ENCODE results near the gene AATK. TPM values are rescaled to one million over a fixed set of nuclear protein-coding genes. Genes with fewer than 3 reads are reported as not detected.

Gene AATK
- total RNA-seq, 2 experiments from 2014 or later: 0.25 to 0.31 TPM

- CTCF ChIA-PET: no interaction called here
- Mint-ChIP-seq H3K4me3 (no peak overlapping the region), H3K36me3 (ENCODE audit: low read depth) (no peaks in the 10 kb centered on the region), H3K9me3 (peaks cover 19% of the 10 kb centered on the region), H3K4me1 (no peaks in the 10 kb centered on the region), H3K27ac (no peak overlapping the region), H3K27me3 (no peaks in the 10 kb centered on the region)
- DNase-seq: no peak
- POLR2A ChIA-PET: no interaction called here
Observed at GRCh38 chr17:81136366-81136765, 29.7 kb downstream of the AATK start.

DNA sequence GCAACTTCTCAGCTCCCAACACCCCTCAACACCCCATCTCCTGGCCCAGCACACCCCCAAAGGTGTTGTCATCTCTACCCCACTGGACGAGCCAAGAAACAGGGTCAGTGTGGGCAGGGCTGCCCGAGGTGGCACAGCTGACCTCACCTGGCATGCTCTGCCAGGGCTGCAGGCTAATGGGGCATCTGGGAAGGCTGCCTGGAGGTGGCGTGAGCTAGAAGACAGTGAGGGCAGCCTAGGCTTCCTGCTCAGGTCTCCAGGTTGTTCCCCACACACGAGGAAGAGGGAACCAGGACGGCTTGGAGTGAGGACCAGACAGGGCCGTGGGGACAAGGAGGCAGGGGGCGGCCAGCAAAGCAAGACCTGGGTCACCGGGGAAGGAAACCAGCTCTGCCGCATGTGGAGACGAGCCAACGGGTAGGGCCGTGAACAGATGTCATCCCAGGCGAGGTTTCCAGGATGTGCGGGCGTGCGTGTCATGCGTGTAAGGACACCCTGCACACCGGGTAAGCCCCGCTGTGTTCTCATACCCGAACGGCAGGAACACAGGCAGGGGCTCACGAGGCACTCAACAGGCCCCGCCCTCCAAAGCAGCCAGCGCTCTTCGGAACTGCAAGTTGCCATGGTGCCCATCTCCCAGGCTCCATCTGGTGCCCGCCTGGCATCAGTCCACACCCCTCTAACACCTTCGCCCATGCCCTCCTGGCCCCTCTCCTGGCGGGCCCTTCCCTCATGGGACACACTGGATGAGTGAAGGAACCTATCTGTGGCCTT, 30.3 kb downstream of the AATK start:
- DNase-seq: no peak
- no peaks in the 10 kb centered on the region for H3K36me3 Mint-ChIP-seq (ENCODE audit: low read depth)
- no peaks in the 10 kb centered on the region for H3K27me3 Mint-ChIP-seq
- H3K9me3 Mint-ChIP-seq: peaks cover 19% of the 10 kb centered on the region
- H3K4me3 Mint-ChIP-seq: no peak overlapping the region
- CTCF ChIA-PET: no interaction called here
- POLR2A ChIA-PET: no interaction called here
- H3K4me1 Mint-ChIP-seq: no peaks in the 10 kb centered on the region
- H3K27ac Mint-ChIP-seq: no peak overlapping the region

DNA sequence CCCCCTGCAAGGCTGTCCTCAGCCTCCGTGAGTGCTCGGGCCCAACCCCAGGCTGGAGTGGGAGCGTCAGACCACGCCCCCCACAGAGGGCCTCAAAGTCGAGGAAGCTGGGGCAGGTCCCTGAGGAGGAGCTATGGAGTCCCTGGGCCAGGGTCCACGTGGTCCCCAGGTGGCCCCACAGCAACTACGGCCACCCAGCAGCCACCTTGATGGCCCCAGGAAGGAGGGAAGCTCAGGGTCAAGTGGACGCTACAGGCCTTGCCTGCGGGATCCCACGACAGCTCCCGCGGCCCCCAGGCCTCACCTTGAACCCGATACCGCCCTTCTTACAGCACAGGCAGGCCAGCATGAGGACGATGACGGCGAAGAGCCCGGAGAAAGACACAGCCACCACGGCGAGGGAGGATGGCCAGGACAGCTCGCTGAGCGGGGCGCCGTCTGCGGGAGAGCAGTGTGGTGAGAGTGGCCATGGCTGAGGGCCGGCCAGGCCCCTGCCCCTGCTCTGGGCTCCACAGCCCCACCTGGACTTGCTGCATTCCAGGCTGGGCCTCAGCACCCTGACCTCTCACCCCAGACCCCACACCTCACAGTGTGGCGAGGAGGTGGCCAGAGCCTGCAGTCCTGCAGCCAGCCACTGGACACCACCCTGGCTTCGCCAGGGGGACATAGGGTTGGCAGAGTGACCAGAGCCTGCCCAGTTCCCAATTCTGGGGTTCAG, 31.8 kb downstream of the AATK start:
- CTCF ChIA-PET: interaction anchor here (1.0 to 1.4 kb wide), 2 partner anchors 11 to 707 kb away, joined by 3 read pairs; no protein-coding TSS in a partner anchor
- POLR2A ChIA-PET: no interaction called here

GRCh38 chr17:81132770-81133723, 33.0 kb downstream of the AATK start:
- H3K4me3 Mint-ChIP-seq: no peak overlapping the region
- no peaks in the 10 kb centered on the region for H3K27me3 Mint-ChIP-seq
- H3K4me1 Mint-ChIP-seq: no peaks in the 10 kb centered on the region
- no peak for DNase-seq
- peaks cover 7% of the 10 kb centered on the region for H3K9me3 Mint-ChIP-seq
- no peak overlapping the region for H3K27ac Mint-ChIP-seq
- ChIA-PET POLR2A (no interaction called here), CTCF (interaction anchor here (1.0 to 1.4 kb wide), 2 partner anchors 12 to 706 kb away, joined by 3 read pairs; no protein-coding TSS in a partner anchor)
- no peaks in the 10 kb centered on the region for H3K36me3 Mint-ChIP-seq (ENCODE audit: low read depth)

More for the DNA sequence above, 31.8 kb downstream of the AATK start:
- H3K27me3 Mint-ChIP-seq: no peaks in the 10 kb centered on the region
- no peak overlapping the region for H3K27ac Mint-ChIP-seq
- H3K36me3 Mint-ChIP-seq (ENCODE audit: low read depth): no peaks in the 10 kb centered on the region
- H3K4me1 Mint-ChIP-seq: no peaks in the 10 kb centered on the region
- H3K4me3 Mint-ChIP-seq: no peak overlapping the region
- H3K9me3 Mint-ChIP-seq: peaks cover 18% of the 10 kb centered on the region
- DNase-seq: no peak

- ChIA-PET CTCF (no interaction called here), POLR2A (no interaction called here)
- no peaks in the 10 kb centered on the region for H3K36me3 Mint-ChIP-seq (ENCODE audit: low read depth)
Observed at GRCh38 chr17:81132197-81132540, 33.9 kb downstream of the AATK start.

DNA sequence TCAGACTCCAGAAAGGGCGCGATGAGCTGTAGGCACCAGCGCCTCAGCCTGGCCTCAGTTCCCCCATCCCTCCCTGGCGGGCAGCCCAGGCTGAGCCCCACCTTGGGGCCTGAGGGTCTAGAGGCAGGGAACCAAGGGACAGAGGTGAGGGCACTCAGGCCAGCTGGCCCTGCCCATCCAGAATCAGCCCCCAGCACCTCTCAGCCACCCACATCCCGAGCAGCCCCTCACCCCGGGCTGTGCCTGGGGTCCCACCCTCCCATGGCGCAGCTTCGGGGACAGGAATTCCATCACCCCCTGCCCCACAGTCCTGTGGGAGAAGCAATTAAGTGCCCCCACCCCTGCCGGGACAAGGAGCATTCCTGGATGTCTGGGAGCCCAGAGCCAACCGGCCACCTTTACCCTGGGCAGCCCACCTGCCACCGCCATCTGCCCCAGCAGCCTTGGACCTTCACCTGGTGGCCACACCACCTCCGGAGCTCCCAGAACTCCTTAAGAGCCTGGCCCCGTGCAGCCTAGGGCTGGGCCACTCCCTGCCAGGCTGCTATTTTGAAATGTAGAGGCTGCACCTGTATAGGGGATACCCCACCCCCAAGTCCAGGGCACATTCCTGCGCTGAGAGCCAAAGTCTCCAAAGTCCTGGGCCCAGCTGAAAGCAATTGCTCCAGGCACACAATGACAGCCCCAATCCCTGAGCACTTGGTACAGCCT, 34.4 kb downstream of the AATK start:
- Mint-ChIP-seq H3K27ac (no peak overlapping the region), H3K36me3 (ENCODE audit: low read depth) (no peaks in the 10 kb centered on the region), H3K27me3 (no peaks in the 10 kb centered on the region), H3K4me1 (no peaks in the 10 kb centered on the region), H3K4me3 (no peak overlapping the region), H3K9me3 (no peaks in the 10 kb centered on the region)
- ChIA-PET POLR2A (no interaction called here), CTCF (interaction anchor here (1.0 kb wide), 2 partner anchors 9 to 10 kb away, joined by 3 read pairs; no protein-coding TSS in a partner anchor)
- DNase-seq: no peak

More at GRCh38 chr17:81132197-81132540, 33.9 kb downstream of the AATK start:
- Mint-ChIP-seq H3K27me3 (no peaks in the 10 kb centered on the region), H3K4me1 (no peaks in the 10 kb centered on the region), H3K4me3 (no peak overlapping the region), H3K27ac (no peak overlapping the region), H3K9me3 (no peaks in the 10 kb centered on the region)
- no peak for DNase-seq

- H3K36me3 Mint-ChIP-seq (ENCODE audit: low read depth): no peaks in the 10 kb centered on the region
- no peaks in the 10 kb centered on the region for H3K27me3 Mint-ChIP-seq
- DNase-seq: no peak
- ChIA-PET POLR2A (no interaction called here), CTCF (interaction anchor here (1.0 kb wide), 2 partner anchors 8 to 11 kb away, joined by 3 read pairs; no protein-coding TSS in a partner anchor)
- H3K4me1 Mint-ChIP-seq: no peaks in the 10 kb centered on the region
- H3K4me3 Mint-ChIP-seq: no peak overlapping the region
- H3K9me3 Mint-ChIP-seq: no peaks in the 10 kb centered on the region
- H3K27ac Mint-ChIP-seq: no peak overlapping the region
Observed at GRCh38 chr17:81130385-81131361, 35.3 kb downstream of the AATK start.

DNA sequence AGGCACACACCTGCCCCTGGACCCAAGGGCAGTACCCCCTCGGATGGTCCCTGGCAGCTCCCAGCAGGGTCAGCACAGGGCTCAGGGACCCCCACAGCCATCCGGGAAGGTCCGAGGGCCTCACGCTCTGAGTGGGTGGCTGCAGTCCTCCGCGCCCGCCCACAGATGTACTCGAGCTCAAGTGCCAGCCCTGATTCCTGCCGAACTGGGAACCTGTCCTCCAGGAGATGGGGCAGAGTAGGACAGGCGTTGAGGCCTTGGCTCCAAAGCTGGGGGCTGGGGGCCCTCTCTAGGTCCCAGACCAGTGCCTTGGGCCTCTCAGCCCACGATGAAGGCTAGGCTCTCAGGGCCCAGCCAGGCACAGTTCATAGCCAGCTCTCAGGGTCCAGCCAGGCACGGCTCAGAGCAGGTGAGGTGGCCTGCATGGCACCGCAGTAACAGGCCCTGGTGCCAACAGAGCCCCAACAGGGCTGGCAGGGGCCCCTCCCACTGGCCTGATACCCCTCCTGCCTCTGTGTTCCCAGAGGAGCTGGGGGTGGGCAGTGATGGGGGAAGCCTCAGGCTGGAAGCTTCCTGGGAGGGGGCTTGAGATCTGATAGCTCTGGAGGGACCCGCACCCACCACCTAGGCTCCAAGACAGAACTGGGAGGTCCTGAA, 36.2 kb downstream of the AATK start:
- no peak overlapping the region for H3K27ac Mint-ChIP-seq
- no peaks in the 10 kb centered on the region for H3K36me3 Mint-ChIP-seq (ENCODE audit: low read depth)
- no peaks in the 10 kb centered on the region for H3K27me3 Mint-ChIP-seq
- POLR2A ChIA-PET: no interaction called here
- CTCF ChIA-PET: no interaction called here
- DNase-seq: no peak
- H3K9me3 Mint-ChIP-seq: no peaks in the 10 kb centered on the region
- H3K4me3 Mint-ChIP-seq: no peak overlapping the region
- H3K4me1 Mint-ChIP-seq: no peaks in the 10 kb centered on the region

DNA sequence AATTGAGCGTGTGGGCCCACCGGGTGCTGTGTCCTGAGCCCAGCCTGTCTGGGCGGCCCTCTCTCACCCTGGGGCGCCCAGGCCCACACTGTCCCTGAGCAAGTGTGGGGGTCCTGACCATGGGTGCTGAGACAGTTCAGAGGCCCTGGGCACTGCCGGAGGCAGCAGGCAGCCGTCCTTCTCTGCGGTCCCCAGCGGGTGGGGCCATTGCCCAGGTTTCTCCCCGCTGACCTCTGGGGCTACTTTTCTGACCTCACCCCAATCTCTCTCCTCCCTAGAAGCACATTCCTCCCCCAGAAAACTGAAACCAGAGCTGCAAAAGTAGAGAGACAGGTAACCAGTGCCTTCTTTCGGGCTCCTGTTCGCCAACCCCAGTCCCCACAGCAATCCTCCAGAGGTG, 36.7 kb downstream of the AATK start:
- Mint-ChIP-seq H3K4me1 (no peaks in the 10 kb centered on the region), H3K36me3 (ENCODE audit: low read depth) (no peaks in the 10 kb centered on the region), H3K9me3 (no peaks in the 10 kb centered on the region), H3K4me3 (no peak overlapping the region), H3K27ac (no peak overlapping the region), H3K27me3 (no peaks in the 10 kb centered on the region)
- POLR2A ChIA-PET: no interaction called here
- CTCF ChIA-PET: no interaction called here
- no peak for DNase-seq

DNA sequence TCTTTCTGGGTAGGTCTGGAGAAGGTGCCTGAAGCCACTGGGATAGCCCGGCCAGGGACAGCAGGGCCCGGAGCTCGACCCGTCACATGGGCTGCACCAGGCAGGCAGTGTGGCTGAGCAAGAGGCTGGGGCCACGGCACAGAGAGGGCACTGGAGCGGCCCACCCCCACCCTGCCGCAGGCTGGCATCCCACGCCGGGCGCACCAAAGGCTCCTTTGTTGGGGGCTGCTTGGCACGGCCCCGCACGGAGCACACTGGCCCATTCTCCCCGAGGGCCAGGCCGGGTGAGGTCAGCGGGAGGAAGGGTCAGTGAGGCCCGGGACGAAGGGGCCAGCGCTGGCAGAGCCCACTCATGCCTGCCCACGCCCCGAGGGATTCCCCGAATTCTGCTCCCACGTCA, 37.2 kb downstream of the AATK start:
- Mint-ChIP-seq H3K9me3 (no peaks in the 10 kb centered on the region), H3K27ac (no peak overlapping the region), H3K27me3 (no peaks in the 10 kb centered on the region), H3K4me3 (no peak overlapping the region), H3K4me1 (no peaks in the 10 kb centered on the region), H3K36me3 (ENCODE audit: low read depth) (no peaks in the 10 kb centered on the region)
- POLR2A ChIA-PET: no interaction called here
- no peak for DNase-seq
- CTCF ChIA-PET: interaction anchor here (0.5 kb wide), 1 partner anchor 1147 kb away, joined by 3 read pairs; no protein-coding TSS in a partner anchor

GRCh38 chr17:81128338-81128737, 37.7 kb downstream of the AATK start:
- DNase-seq: no peak
- no peak overlapping the region for H3K4me3 Mint-ChIP-seq

More at GRCh38 chr17:81128338-81128737, 37.7 kb downstream of the AATK start:
- no peaks in the 10 kb centered on the region for H3K36me3 Mint-ChIP-seq (ENCODE audit: low read depth)
- ChIA-PET POLR2A (no interaction called here), CTCF (interaction anchor here (0.5 kb wide), 1 partner anchor 1147 kb away, joined by 3 read pairs; no protein-coding TSS in a partner anchor)
- H3K9me3 Mint-ChIP-seq: no peaks in the 10 kb centered on the region
- H3K4me1 Mint-ChIP-seq: no peaks in the 10 kb centered on the region
- no peaks in the 10 kb centered on the region for H3K27me3 Mint-ChIP-seq
- H3K27ac Mint-ChIP-seq: no peak overlapping the region
